GM18951 (cell line): ENCODE results near the gene PSMD8.

ENCODE experiments used
- POLR2A ChIP-seq: IDR thresholded peaks from 4 replicates; pipeline ENCODE4 v1.6.1; 2011; ENCODE audit warnings: mild to moderate bottlenecking; ENCODE audit not compliant: insufficient read length, insufficient read depth; ENCODE audit errors: extremely low read depth
- in situ Hi-C: fragments of 300-500 bp; cut with MboI; formaldehyde crosslinking; loops from one replicate; pipeline ENCODE4 v1.12.0; 2022; ENCODE audit warnings: low sequenced_read_pairs, mixed read lengths, inconsistent platforms; ENCODE audit not compliant: unreplicated experiment

Gene PSMD8

DNA sequence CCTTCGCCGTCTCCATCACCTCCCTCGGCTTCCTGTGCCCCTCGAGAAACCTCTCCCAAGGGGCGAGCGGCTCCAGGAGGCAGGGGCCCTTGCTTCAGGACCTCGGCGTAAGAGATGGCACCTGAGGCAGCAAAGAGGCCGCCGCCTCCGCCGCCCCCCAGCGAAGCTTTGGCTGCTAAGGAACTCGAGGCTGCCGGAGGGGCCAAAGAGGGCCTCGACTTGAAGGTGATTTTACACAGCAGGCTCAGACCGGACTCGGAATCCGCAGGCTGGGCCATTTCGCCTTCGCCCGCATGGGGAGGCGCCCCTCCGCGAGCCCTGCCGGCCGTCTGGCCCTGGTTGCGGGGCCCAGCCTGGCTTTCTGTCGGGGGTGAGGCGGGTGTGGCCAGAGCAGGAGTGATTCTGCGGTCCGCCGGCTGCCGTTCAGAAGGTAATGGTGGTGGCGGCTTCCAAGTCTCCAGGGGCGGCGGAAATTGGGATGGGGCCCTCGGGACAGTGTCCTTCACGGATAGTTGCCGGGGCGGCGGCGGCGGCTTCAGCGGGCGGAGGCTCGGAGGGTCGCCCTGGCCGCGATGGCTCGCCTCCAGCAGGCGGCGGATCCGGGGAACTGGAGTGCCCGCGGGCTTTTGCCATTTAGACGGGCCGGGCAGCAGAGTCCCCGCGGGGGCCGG lies 12.1 kb downstream of the PSMD8 start:
- in situ Hi-C loops, result no loop called here
- TF ChIP-seq POLR2A, result no peak

DNA sequence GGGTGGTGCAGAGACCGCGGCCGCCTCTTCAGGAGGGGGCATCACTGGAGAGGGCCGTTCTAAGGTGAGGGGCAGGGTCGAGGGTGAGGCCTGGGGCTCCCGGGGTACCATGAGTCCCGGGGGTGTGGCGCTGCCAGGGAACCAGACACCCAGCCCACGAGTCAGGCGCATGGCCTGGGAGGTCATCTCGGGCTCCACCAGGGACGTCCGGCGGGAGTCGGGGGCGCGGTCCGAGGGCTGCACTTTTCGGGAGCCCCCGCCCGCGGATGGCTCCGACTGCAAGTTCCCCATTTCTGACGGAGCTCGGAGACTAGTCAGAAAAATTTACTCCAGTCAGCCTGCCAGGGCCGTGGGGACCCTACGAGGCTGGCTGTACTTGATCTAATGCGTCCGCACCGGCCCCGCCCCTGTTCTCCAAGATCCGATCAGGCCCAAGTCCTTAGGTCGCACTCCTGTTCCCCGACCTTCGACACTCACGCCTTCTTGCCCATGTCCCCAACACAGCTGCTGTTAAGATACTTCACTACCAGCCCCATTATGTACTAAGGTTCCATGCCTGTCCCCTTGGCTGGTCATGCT lies 12.7 kb downstream of the PSMD8 start:
- in situ Hi-C loops, result no loop called here
- no peak for TF ChIP-seq POLR2A

DNA sequence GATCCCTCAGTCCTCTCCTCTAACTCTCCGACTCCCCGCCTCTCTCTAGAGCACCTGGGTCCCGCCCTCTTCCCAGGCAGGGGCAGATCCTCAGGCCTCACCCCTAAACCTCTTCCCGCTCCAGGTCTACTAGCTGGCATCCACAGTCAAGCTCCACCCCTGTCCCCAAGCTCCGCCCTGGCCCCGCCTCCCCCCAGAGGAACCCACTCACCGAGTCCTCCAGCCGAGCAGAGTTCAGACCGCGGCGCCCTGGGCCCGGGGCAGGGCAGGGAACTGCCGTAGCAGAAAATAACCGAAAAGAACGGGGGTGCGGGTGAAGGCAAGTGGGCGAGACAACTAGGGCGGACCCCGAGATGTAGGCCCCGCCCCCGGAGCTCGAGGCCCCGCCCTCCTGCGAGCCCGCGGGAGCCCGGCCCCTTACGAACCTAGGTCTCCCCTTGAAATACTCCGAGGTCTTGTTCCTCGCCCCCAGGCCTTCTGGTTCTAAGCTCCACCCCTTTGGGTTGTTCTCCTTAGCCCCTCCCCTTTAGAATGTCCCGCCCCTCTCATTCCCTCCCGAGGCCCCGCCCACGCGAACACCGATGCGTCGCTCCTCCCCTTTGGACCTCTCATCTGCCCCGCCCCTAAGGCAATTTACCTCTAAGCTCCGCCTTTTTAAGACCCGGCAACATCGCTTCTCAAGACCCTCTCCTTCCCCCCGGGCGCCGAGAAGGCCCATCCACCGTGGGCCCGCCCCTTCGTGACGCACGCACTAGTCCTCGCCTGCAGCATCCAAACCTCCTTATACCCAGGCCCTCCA lies 13.4 kb downstream of the PSMD8 start, which contains the start of gene GGN:
Gene GGN (minus strand): TSS at position 485 of the 799 bp plus-strand sequence. CDS start 773 bp downstream, outside the sequence.
- TF ChIP-seq POLR2A, result no peak
- in situ Hi-C loops, result no loop called here

DNA sequence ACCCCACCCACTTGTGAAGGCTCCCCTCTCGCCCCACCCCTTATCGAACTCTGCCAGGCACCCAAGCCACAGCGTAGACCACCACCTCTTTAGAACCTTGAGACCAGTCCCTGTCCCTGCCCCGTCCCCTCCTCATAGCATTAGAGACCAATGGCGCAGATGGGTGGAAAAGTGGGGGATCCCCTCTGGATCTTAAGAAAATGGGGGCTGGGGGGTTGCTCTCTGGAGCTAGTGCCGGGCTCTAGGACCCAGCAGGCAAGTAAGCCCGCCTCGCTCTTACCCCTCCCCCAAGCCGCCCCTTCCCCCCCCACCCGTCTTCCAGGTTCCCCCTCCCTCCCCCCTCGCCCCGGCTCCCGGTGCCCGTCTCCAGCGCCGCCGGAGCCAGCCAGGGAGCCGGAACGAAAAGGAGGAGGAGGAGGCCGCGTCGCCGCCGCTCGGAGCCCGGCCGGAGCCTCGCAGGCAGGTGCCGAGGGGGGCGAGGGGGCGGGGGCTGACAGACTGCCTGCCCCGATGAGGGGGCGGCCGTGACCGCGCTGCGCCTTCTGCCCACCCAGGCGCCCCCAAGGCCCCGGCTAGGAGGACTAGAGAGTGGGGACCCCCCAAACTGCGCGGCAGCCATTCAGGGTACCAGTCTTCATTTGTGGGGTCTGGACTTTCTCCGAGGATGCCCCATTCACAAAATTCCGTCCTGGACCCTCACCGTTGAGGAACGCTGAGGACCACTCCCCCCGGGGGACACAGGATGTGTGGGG lies 14.2 kb downstream of the PSMD8 start, which contains the start of gene SPRED3:
Gene SPRED3 (plus strand): TSS at position 349 of the 752 bp plus-strand sequence. CDS start 1,606 bp downstream, outside the sequence.
- in situ Hi-C loops, result no loop called here
- no peak for TF ChIP-seq POLR2A

DNA sequence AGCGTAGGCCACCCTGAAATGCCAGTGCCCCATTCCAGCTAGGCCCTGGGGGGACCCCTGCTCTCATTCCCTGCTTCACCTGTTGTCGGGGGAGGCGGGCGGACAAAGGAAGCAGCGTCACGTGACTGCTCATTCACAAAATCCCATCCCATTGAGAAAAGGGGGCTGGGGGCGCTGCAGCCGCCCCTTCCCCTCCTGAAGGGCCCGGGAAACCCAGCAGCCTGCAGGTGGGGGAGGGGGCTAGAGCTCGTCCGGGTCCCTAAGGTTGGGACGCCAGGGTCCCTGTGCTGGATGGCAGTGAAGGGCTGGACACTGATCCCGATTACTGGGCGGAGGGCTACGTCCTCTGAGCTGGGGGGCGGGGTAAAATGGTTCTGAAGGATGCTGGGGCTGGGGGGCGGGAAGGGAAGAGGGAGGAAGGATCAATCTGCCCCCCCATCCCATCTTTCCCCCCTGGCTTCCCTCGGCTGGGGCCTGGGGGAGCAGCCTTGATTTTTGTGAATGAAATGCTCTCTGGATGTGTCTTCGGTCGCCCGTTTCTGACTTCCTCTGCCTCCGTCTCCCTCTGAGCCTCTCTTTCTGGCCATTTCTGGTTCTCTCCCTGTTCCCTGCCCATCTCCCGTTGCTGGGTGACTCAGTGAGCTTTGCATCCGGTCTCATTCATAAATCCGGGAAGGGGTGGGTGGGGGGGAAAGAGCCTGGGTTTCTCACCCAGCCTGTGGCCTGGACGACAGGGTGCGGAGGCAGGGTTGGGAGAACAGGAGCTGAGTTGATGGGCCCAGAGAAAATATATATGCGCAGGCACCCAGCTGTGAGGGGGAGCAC lies 14.9 kb downstream of the PSMD8 start:
- no peak for TF ChIP-seq POLR2A
- in situ Hi-C loops, result no loop called here

DNA sequence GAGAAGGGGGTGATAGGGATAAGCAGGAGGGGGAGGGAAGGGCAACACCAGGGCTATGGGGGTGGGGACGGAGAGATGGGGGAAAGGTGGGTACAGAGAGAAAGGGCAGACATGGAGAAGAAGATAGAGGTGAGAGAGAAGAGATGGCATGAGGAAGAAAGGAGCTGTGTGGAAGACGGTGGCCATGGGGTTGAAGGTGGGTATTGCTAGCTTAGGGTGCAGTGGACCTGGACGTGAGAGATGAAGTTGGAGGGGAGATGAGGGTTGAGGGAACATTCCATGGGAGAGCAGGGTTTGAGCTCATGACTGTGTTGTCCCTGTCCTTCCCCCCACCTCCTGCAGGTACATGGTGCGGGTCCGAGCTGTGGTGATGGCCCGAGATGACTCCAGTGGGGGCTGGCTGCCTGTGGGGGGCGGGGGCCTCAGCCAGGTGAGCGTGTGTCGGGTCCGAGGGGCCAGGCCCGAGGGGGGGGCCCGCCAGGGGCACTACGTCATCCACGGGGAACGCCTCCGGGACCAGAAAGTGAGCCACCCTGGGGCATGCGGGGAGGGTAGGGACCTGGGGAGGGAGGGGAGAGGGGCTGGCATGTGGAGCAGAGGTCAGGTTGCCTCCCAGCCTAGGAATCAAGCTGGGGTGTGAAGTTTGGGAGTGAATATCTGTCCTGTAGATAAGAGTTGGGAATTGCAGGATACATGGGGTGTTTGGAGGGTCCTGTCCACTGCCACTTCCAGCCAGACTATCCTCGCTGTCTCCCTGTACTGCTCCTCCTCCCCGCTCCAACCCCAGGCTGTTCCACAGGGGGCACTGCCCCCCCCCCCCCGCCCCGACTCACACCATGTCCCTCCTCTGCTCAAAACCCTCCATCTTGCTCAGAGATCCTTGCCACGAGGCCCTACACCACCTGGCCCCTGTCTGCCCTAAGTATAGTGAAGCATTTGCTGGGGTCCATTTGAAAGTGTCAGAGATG lies 15.9 kb downstream of the PSMD8 start:
- in situ Hi-C loops, result no loop called here
- no peak for TF ChIP-seq POLR2A

DNA sequence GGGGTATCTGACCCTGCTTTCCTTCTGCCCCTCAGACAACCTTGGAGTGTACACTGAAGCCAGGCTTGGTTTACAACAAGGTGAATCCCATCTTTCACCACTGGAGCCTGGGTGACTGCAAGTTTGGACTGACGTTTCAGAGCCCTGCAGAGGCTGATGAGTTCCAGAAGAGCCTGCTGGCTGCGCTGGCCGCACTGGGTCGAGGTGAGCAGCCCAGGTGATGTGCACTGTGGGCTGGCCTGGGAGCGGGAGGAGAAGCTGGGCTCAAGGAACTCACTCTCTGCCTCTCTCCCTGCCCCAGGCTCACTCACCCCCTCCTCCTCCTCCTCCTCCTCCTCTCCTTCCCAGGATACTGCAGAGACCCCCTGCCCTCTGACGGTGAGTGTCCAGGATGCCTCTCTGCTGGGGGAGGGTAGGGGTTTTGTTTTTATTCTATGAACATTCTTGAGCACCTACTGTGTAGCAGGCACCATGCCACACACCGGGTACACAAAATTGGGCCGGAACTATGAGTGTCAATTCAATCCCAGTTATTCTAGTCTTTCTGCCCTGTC lies 17.6 kb downstream of the PSMD8 start:
- no peak for TF ChIP-seq POLR2A
- in situ Hi-C loops, result no loop called here

DNA sequence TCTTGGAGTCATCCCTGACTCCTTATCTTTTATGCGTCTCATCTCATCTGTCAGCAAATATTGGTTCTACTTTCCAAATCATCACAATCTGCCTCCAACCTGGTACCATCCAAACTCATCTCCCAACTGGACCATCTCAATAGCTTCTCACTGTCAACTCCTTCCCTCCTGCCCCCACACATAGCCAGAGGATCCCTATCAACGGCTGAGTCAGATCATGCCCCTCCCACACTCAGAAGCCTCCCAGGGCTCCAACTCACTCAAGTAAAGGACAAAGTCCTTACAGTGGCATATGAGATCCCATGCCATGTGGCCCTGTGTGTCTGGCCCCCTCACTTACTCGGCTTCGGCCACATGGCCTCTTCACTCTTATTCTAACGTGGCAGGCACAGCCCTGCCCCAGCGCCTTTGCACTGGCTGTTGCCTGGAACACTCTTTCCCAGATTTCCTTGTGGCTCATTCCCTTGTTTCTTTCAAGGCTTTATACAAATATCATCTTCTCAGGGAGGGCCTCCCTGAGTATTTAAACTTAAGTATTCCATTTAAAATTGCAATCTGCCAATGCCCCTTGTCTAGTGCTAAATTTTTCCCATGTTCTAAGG lies 18.4 kb downstream of the PSMD8 start:
- in situ Hi-C loops, result no loop called here
- TF ChIP-seq POLR2A, result no peak

DNA sequence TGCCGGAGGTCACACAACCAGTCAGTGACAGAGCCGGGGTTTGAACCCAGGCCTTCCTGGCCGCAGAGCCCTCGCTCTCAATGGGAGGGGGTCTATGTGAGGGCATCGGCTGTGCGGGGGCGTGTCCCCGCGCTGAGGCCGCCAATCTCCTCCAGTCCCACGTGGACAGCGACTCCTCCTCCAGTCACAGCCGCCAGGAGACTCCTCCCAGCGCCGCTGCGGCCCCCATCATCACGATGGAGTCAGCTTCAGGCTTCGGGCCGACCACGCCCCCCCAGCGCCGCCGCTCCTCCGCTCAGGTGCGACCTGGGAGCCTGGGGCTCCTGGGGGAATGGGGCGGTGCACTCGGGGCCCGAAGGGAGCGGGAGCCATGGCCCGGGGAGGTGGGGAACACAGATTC lies 20.1 kb downstream of the PSMD8 start:
- TF ChIP-seq POLR2A, result no peak
- in situ Hi-C loops, result no loop called here

DNA sequence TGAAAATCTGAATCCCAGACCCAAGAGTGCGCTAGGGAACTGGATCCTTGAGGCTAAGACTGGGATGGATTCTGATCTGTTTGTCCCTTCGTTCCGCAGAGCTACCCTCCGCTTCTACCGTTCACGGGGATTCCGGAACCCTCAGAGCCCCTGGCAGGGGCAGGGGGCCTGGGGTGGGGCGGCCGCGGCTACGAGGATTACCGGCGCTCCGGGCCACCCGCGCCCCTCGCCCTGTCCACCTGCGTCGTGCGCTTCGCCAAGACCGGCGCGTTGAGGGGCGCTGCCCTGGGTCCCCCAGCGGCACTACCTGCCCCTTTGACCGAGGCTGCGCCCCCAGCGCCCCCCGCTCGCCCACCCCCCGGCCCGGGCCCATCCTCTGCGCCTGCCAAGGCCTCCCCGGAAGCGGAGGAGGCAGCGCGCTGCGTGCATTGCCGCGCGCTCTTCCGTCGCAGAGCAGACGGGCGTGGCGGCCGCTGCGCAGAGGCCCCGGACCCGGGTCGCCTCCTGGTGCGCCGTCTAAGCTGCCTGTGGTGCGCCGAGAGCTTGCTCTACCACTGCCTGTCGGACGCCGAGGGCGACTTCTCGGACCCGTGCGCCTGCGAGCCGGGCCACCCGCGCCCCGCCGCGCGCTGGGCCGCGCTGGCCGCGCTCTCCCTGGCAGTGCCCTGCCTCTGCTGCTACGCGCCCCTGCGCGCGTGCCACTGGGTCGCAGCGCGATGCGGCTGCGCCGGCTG lies 21.2 kb downstream of the PSMD8 start:
- peak; percentile 15 for TF ChIP-seq POLR2A
- in situ Hi-C loops, result no loop called here
